HG03280 (cell line): Measurements from ENCODE around the gene XYLT1.

Experiments
- ATAC-seq: cut with Tn5 transposase; IDR thresholded peaks from one replicate; pipeline ENCODE4 v1.9.1; 2021; ENCODE audit warnings: mild to moderate bottlenecking, moderate library complexity; ENCODE audit not compliant: unreplicated experiment

XYLT1 gene

DNA sequence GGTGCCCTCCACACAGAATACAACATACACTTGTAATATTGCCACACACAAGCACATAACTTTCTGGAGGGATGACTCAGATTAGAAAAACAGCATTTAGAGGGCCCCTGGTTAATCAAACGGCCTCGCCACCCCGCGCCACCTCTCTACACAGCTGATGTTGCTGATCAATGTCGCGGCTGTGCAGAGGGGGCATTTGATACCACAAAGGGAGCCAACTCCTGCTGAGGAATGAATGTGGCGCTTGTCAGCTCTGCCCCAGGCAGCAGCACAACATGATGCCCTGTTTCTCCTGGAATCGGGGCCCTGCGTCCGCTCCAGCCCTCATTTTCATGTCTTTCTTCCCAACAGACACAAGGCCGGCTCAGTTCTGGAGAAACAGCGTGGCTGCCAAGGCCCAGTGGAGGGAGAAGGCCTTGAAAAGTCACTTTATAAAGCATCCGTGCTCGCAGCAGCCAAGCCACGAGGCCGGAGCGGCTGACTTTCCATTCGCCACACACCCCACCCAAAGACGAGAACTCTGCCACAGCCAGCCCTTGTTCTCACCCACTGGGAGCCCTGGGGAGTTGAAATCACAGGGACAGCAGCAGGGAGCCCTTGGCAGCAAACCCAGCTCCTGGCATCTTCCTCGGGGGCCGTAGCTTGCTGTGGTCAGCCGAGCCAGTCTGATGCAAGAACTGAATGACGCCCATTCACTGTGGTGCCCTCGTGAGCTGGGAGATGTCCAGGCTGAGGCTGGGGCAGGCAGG lies 65.6 kb downstream of the XYLT1 start:
- ATAC-seq = no peak

- ATAC-seq = no peak
These were observed 66.8 kb downstream of the XYLT1 start for GRCh38 chr16:17403859-17404545.

- no peak for ATAC-seq
These were observed 67.5 kb downstream of the XYLT1 start for GRCh38 chr16:17403156-17403809.

- no peak for ATAC-seq
These were observed 73.3 kb downstream of the XYLT1 start for GRCh38 chr16:17397499-17397891.

DNA sequence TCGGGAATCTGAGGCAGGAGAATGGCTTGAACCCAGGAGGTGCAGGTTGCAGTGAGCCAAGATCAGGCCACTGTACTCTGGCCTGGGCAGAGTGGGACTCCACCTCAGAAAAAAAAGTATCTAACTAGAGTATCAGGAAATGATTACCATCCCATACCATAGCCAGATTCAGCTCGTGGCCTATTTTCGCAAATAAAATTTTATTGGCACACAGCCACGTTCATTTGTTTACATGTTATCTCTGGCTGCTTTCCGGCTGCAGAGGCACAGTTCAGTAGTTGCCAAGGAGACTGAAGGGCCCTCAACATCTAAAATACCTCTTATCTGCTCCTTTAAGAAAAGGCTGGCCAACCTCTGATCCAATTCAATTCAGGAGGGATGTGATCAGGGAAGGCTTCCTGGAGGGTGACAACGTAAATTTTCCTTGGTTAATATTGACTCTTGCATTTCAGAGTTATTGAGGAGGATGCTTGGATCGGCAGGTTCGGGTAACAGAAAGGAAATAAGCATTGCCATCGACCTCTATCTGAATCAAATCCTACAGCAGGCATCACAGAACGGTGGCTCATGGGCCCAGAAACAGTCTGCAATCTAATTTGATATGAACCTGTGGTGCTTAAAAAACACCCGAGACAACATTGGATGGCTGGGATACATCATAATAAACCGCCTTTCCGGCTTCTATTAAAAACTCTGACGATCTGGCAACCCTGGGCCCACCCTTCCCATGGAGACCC lies 73.8 kb downstream of the XYLT1 start:
- ATAC-seq = no peak

- ATAC-seq = no peak
These were observed 74.8 kb downstream of the XYLT1 start for GRCh38 chr16:17395849-17396480.

GRCh38 chr16:17392857-17393692 lies 77.7 kb downstream of the XYLT1 start:
- ATAC-seq = no peak

GRCh38 chr16:17392127-17392856 lies 78.5 kb downstream of the XYLT1 start:
- ATAC-seq = no peak

DNA sequence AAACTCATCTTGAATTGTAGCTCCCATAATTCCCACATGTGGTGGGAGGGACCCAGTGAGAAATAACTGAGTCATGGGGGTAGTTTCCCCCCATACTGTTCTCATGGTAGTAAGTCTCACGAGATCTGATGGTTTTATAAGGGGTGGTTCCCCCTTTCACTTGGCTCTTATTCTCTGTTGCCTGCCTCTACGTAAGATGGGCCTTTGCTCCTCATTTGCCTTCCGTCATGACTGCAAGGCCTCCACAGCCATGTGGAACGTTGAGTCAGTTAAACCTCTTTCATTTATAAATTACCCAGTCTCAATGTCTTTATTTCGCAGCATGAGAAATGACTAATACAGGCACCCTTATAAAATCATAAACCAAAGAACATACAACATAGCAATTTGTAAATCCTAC lies 79.0 kb downstream of the XYLT1 start:
- no peak for ATAC-seq

DNA sequence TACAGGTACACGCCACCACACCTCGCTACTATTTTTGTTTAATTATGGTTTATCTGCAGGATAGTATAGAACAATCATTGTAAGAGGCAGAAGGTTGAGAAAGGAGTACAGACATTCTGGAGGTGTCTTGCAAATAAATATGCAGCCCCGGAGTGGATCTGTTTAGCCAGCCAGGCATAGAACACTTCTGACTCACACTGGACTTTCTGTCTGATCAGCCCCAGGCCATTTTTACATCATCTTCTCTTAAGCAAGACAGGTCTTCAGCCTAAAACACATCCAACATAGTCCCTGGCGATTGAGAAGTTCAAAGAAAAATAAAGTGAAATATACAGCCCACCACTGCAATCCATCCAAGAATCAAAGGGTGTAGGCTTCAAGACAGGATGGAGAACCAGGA lies 81.4 kb downstream of the XYLT1 start:
- no peak for ATAC-seq

GRCh38 chr16:17387256-17387655 lies 83.5 kb downstream of the XYLT1 start:
- ATAC-seq = no peak

DNA sequence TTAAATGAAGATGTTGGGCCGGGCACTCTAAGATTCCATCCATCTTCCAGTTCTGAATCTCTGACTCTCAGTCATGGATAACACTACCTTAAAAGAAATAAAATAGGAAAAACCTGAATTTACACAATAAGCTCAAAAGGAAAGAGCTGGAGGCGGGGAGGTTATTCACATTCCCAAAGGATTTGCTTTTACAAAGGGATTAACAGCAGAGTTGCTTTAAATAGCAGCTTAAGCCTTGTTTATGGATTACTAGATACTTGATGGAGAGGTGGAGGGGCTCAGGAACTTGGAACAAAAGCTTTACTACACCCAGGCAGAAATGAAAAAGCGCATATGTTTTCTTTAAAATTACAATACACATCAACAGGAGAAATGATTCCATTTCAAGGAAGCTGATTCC lies 84.5 kb downstream of the XYLT1 start:
- no peak for ATAC-seq

GRCh38 chr16:17384471-17384870 lies 86.3 kb downstream of the XYLT1 start:
- ATAC-seq = no peak

DNA sequence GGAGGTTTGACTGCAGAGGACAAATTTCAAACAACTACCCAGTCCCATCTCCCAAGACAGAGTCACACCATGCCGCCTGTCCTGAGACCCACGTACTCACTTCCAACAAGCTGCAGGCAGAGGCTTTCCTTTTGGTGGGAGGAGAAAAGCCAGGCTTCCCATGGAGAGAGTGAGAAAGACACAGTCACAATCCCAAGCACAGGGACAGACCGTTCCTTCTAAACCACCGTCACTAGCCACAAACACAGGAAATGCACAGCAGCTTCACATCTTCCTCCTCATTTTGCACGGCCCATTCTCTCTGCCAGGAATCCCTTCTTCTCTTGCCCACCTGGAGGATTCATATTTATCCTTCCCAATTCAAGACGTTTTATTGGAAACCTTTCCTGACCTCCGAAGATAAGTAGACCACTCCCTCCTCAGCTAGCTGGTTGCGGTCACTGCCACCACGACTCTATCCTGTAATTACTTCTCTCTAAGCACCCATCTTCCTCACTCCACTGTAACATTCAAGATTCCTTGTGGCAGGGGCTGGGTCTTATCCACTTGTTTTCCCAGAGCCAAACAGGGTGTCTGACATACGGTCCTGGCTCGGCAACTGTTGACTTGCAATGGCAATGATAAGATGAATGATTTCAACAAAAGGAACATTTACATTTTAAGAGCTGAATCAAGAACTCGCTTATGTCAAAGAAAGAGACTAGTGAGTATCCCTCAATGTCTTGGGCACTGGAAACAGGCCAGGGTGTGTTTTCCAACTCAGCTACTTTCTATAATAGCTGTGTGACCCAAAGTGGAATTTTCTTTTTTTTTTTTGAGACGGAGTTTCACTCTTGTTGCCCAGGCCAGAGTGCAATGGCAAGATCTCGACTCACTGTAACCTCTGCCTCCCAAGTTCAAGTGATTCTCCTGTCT lies 87.6 kb downstream of the XYLT1 start:
- no peak for ATAC-seq

DNA sequence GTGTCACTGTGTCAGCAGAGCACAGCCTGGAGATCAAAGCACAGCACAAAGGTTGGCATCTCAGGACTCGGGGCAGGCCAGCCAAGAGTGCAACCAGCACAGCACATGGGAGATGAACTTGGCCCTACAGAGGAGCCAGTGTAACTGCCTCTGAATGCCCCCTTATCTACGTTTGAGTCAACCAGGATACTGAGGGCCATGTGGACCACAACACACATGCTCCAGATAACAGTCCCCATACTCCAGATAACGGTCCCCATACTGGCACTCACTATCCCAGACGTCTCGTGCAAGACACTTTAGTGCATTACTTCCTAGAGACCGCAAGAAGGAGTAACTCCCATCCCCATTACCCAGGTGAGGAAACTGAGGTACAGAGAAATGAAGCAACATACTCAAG lies 88.2 kb downstream of the XYLT1 start:
- no peak for ATAC-seq

GRCh38 chr16:17381784-17382183 lies 89.0 kb downstream of the XYLT1 start:
- ATAC-seq = no peak

DNA sequence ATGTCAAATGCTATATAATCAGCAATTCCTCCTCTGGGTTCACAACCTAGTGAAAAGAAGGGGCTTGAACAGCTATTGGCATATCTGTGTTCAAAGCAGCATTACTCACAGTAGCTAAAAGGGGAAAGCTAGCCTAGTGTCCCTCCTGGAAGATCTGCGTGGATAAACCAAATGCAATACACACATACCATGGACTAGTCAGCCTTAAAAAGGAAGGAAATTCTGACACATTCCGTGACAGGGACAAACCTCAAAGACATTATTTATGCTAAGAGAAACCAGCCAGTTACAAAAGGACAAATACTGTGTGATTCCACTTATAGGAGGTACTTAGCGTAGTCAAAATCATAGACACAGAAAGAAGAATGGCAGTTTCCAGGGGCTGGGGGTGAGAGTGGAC lies 90.1 kb downstream of the XYLT1 start:
- ATAC-seq = no peak

DNA sequence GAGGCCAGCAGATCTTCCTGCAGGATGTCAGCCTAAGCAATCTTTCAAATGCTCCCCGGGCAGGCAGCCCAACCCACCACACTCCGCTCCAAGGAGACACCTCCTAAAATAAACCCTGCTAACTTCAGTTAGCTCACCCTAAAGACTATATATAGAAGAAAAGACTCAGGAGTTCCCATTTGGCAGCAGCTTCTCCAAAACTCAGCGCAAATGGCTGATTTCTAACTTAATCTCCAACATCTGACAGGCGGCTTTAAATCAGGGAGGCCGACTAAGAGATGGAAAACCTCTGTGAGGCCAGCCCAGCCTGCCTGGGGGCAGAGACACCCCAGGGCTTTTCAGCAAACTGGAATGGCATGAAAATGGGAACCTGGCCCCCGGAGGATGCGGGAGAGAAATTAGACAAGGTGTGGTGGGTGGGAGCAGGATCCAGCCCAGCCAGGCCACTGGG lies 91.6 kb downstream of the XYLT1 start:
- ATAC-seq = no peak
